ENCODE results near the gene AADAC.
"Not testable (repeated sequence)": the region's sequence is repeated elsewhere in the genome, so short reads cannot be mapped to it uniquely, and the experiment has no call there.

Gene AADAC

DNA sequence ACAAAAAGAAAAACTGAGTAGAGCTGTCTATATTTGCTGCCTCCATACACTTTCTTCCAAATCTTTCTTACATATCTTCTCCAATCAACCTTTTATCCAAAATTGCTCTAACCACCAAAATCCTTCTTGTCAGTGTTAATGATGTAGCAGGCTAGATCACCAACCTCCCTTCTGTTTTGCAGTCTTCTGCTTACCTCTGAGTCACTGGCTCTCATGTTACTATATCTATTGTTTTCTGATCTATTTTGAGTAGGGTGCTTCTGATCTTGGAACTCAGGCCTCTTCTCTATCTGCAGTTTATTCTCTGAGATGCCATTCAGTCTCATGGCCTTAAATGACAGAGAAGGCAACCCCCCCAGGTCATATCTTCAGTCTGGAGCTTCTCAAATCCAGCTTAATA is 26.3 kb upstream of the AADAC start:
- H3K4me1 ChIP-seq (ENCODE audit: insufficient read depth, low read length) = no peaks in the 10 kb centered on the region
- no peaks in the 10 kb centered on the region for H3K36me3 ChIP-seq (ENCODE audit: insufficient read depth, low read length)
- no peaks in the 10 kb centered on the region for H3K27me3 ChIP-seq (ENCODE audit: insufficient read depth, low read length)
- H3K9me3 ChIP-seq (ENCODE audit: low read length) = no peaks in the 10 kb centered on the region
- no peak overlapping the region for H2AFZ ChIP-seq (ENCODE audit: low read depth, low read length)
- H3K4me3 ChIP-seq (ENCODE audit: low read length) = no peak overlapping the region

DNA sequence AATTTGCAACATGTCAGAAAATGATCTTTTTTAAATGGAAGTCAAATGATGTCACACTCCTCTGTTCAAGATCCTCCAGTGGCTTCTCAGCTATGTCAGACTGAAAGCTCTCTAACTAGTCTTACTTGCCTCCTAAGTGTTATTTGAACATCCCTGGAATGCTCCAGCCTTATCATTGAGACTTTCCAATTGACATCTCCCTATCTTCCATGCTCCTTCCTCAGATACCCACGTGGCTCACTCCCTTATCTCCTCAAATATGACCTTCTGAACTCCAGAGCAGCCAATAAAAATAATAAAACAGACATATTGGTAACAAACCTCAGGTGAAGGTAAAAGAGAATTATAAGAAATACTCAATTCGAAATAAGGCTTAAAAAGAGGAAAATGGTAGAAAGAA is 25.5 kb upstream of the AADAC start:
- Histone ChIP-seq H3K4me1 (ENCODE audit: insufficient read depth, low read length) (no peaks in the 10 kb centered on the region), H3K4me3 (ENCODE audit: low read length) (no peak overlapping the region), H3K27me3 (ENCODE audit: insufficient read depth, low read length) (no peaks in the 10 kb centered on the region), H3K36me3 (ENCODE audit: insufficient read depth, low read length) (no peaks in the 10 kb centered on the region), H3K9me3 (ENCODE audit: low read length) (no peaks in the 10 kb centered on the region), H2AFZ (ENCODE audit: low read depth, low read length) (no peak overlapping the region)

DNA sequence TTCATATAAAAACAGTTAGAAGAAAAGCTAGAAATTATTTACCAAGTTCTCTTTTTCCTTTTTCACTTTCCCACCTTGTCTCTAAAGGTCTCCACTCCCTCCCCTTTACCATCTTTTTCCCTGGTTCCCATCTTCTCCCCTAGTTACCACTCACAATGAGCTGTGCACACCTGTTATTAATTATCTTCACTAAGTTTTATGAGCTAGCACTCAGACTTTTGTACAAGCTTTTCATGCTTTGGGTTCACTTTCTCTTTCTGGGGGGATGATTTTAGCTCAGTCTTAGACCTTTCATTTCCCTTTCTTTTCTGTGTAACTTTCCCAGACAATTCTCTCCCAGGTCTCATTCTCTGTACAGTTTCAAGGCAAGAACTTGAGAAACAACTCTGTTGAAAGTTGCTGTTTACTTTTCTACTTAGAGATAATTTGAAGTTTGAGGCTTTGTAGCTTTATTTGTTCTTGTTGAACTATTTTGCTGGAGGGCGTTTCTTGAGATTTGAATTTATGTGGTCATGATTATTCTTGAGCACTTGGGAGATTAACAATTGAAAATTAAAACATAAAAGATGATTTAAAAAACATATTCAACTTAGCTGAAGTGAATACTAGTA is 24.0 kb upstream of the AADAC start:
- Histone ChIP-seq H3K4me1 (ENCODE audit: insufficient read depth, low read length) (no peaks in the 10 kb centered on the region), H2AFZ (ENCODE audit: low read depth, low read length) (no peak overlapping the region), H3K9me3 (ENCODE audit: low read length) (no peaks in the 10 kb centered on the region), H3K36me3 (ENCODE audit: insufficient read depth, low read length) (no peaks in the 10 kb centered on the region), H3K27me3 (ENCODE audit: insufficient read depth, low read length) (no peaks in the 10 kb centered on the region), H3K4me3 (ENCODE audit: low read length) (no peak overlapping the region)

DNA sequence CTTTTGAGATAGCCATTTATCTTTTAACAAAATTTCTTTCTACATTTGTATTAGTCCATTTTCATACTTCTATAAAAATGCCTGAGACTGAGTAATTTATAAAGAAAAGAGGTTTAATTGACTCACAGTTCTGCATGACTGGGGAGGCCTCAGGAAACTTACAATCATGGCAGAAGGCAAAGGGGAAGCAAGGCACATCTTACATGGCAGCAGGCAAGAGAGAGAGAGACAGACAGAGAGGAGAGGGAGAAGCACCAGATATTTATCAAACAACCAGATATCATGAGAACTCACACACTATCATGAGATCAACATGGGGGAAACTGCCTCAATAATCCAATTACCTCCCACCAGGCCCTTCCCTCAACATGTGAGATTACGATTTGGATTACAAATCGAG is 23.2 kb upstream of the AADAC start:
- H3K4me3 ChIP-seq (ENCODE audit: low read length) = not testable (repeated sequence)

DNA sequence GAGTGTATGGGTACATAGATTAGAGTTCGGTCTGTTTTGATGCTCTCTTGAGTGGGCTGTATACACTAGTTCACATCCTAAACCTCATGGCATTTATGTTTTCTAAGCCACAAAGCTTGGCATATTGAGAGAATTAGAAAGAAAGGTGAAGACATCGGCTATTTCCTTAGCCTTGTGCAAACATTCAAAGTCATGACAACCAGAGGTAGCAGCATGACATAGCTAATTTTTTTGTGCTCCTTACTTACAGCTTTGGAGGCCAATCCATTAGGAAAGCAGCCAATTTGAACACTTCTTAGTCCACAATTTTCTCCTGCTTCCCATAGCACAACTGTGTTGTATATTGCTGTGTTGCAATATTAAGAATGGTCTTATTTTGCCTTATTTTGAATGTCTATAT is 21.5 kb upstream of the AADAC start:
- Histone ChIP-seq H2AFZ (ENCODE audit: low read depth, low read length) (no peak overlapping the region), H3K27me3 (ENCODE audit: insufficient read depth, low read length) (no peaks in the 10 kb centered on the region), H3K4me3 (ENCODE audit: low read length) (no peak overlapping the region), H3K36me3 (ENCODE audit: insufficient read depth, low read length) (no peaks in the 10 kb centered on the region), H3K9me3 (ENCODE audit: low read length) (no peaks in the 10 kb centered on the region), H3K4me1 (ENCODE audit: insufficient read depth, low read length) (no peaks in the 10 kb centered on the region)

More for the DNA sequence above, 23.2 kb upstream of the AADAC start:
- H3K27me3 ChIP-seq (ENCODE audit: insufficient read depth, low read length); H3K9me3 ChIP-seq (ENCODE audit: low read length); H2AFZ ChIP-seq (ENCODE audit: low read depth, low read length); H3K36me3 ChIP-seq (ENCODE audit: insufficient read depth, low read length); H3K4me1 ChIP-seq (ENCODE audit: insufficient read depth, low read length): not testable (repeated sequence)

DNA sequence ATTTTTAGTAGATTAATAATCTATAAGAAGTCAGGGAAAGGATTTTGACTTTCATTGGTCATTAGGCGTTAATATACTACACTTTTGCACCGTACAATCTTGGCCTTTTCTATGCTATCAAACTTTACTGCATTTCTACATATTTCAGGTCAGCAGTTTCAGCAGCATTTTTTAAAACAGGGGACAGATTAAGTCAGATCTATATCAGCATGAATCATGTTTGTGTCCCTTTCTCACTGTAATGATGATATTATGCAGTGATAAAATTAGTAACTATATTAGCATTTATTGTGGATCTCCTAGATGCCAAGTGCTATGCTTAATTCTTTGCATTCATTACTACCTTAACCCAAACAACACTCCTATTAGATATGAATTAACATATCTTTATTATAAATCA is 20.3 kb upstream of the AADAC start:
- no peak overlapping the region for H2AFZ ChIP-seq (ENCODE audit: low read depth, low read length)
- no peak overlapping the region for H3K4me3 ChIP-seq (ENCODE audit: low read length)
- H3K36me3 ChIP-seq (ENCODE audit: insufficient read depth, low read length) = no peaks in the 10 kb centered on the region
- H3K27me3 ChIP-seq (ENCODE audit: insufficient read depth, low read length) = no peaks in the 10 kb centered on the region
- H3K4me1 ChIP-seq (ENCODE audit: insufficient read depth, low read length) = no peaks in the 10 kb centered on the region
- H3K9me3 ChIP-seq (ENCODE audit: low read length) = no peaks in the 10 kb centered on the region

DNA sequence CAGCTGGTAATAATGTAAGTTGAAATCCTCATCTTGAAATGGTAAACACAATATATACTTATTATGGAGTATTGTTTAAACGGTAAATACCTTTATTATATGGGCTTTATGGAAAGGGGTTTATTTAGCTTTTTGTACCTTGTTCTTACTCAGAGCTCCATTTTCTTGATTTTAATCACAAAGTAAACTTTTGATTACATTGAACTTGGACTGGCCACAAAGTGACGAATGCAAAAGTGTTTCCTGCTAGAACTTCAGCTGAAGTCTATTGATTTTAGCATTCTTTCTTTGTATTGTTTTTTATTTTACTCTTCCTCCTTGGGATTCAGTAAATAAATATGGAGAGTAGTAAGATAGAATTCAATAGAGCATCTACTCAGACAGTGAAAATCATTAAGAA is 19.8 kb upstream of the AADAC start:
- Histone ChIP-seq H3K36me3 (ENCODE audit: insufficient read depth, low read length) (no peaks in the 10 kb centered on the region), H3K27me3 (ENCODE audit: insufficient read depth, low read length) (no peaks in the 10 kb centered on the region), H3K4me1 (ENCODE audit: insufficient read depth, low read length) (no peaks in the 10 kb centered on the region), H3K4me3 (ENCODE audit: low read length) (no peak overlapping the region), H2AFZ (ENCODE audit: low read depth, low read length) (no peak overlapping the region), H3K9me3 (ENCODE audit: low read length) (no peaks in the 10 kb centered on the region)

DNA sequence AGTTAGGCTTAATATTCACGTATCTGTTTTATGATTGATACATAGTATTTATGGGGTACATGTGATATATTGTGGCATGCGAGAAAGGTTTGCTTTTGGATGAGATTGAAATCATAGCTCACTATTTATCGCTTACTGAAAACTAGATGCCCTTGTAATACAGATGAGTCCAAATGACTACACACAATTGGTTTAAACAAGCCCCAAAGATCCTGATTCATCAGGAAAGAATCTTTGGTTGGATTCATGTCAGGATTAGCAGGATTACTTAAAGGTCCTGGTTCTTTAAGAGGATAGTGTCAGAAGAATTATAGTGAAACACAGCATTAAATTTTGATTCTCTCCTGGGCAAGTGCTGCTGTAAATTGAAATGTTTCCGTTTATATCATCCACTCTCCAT is 18.6 kb upstream of the AADAC start:
- no peaks in the 10 kb centered on the region for H3K4me1 ChIP-seq (ENCODE audit: insufficient read depth, low read length)
- no peak overlapping the region for H2AFZ ChIP-seq (ENCODE audit: low read depth, low read length)
- no peak overlapping the region for H3K4me3 ChIP-seq (ENCODE audit: low read length)
- no peaks in the 10 kb centered on the region for H3K9me3 ChIP-seq (ENCODE audit: low read length)
- H3K36me3 ChIP-seq (ENCODE audit: insufficient read depth, low read length) = no peaks in the 10 kb centered on the region
- no peaks in the 10 kb centered on the region for H3K27me3 ChIP-seq (ENCODE audit: insufficient read depth, low read length)

DNA sequence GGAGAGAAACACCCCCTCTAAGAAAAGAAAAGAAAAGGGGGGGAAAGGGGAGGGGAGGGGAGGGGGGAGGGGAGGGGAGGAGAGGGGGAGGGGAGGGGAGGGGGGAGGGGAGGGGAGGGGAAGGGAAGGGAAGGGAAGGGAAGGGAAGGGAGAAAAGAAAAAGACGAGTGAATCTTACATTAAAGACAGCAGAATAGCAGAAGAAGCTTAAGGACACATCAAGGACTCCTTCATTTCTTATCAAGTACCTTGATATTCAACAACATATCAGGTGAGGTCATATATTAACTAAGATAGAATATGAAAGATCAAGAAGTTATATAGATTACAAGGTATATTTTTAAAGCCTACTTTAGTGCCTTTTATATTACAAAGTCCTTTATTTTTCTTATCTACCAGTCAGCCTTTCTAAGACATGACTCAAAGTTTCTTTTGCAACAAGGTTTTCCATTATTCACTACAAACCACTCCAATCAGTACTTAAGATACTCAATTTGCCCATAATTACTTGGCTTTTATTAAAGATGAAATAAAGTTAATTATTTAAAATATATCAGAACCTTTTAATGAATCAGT is 17.7 kb upstream of the AADAC start:
- Histone ChIP-seq H3K4me1 (ENCODE audit: insufficient read depth, low read length) (no peaks in the 10 kb centered on the region), H2AFZ (ENCODE audit: low read depth, low read length) (no peak overlapping the region), H3K9me3 (ENCODE audit: low read length) (no peaks in the 10 kb centered on the region), H3K27me3 (ENCODE audit: insufficient read depth, low read length) (no peaks in the 10 kb centered on the region), H3K36me3 (ENCODE audit: insufficient read depth, low read length) (no peaks in the 10 kb centered on the region), H3K4me3 (ENCODE audit: low read length) (no peak overlapping the region)

DNA sequence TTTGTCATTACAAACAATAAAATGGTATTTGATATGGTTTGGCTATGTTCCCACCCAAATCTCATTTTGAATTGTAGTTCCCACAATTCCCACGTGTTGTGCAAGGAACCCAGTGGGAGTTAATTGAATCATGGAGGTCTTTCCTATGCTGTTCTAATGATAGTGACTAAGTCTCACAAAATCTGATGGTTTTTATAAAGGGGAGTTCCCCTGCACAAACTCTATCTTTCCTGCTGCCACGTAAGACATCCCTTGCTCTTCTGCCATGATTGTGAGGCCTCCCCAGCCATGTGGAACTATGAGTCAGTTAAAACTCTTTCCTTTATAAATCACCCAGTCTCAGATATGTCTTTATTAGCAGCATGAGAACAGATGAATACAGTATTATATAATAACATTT is 15.4 kb upstream of the AADAC start:
- Histone ChIP-seq H3K4me3 (ENCODE audit: low read length) (no peak overlapping the region), H3K27me3 (ENCODE audit: insufficient read depth, low read length) (no peaks in the 10 kb centered on the region), H3K4me1 (ENCODE audit: insufficient read depth, low read length) (no peaks in the 10 kb centered on the region), H2AFZ (ENCODE audit: low read depth, low read length) (no peak overlapping the region), H3K9me3 (ENCODE audit: low read length) (no peaks in the 10 kb centered on the region), H3K36me3 (ENCODE audit: insufficient read depth, low read length) (no peaks in the 10 kb centered on the region)

DNA sequence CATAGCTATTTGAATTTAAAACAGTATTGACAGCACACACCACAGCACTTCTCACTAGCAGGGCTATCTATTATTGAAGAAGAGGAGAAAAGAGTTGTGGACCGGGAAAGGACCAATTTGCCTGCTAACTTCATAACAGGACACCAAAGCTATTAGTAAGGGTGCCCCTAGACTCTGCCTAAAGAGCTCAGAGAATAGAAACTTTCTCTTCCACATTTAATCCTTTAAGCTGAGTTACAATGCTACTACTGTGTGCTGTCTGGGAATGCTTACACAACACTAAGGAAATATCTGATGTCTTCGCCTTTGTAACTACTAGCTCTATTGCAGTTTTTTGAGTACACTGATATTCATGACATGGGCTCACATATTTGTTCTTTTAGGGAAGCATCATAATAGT is 13.5 kb upstream of the AADAC start:
- no peak overlapping the region for H3K4me3 ChIP-seq (ENCODE audit: low read length)
- no peaks in the 10 kb centered on the region for H3K4me1 ChIP-seq (ENCODE audit: insufficient read depth, low read length)

DNA sequence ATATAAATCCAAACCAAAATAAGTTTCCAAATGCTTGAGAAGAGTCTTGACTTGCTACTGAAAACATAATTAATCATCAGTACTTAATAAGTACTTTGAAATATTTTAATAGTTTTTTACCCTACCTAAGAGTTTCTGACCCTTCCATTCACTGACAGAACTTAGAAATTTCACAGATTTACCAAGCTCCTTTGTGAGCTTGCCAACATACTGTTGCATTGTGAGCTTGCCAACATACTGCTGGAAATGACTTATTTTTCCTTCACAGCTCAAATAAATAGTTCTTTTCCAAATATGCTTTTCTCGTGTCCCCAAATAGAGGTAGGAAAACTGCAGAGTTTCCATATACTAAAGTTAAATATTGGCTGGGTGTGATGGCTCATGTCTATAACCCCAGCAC is 9.6 kb upstream of the AADAC start:
- Histone ChIP-seq H3K27me3 (ENCODE audit: insufficient read depth, low read length) (no peaks in the 10 kb centered on the region), H2AFZ (ENCODE audit: low read depth, low read length) (no peak overlapping the region), H3K36me3 (ENCODE audit: insufficient read depth, low read length) (no peaks in the 10 kb centered on the region), H3K9me3 (ENCODE audit: low read length) (peaks cover 2% of the 10 kb centered on the region), H3K4me3 (ENCODE audit: low read length) (no peak overlapping the region), H3K4me1 (ENCODE audit: insufficient read depth, low read length) (peaks cover 2% of the 10 kb centered on the region)

More for the DNA sequence above, 13.5 kb upstream of the AADAC start:
- H3K36me3 ChIP-seq (ENCODE audit: insufficient read depth, low read length) = no peaks in the 10 kb centered on the region
- H3K27me3 ChIP-seq (ENCODE audit: insufficient read depth, low read length) = no peaks in the 10 kb centered on the region
- no peaks in the 10 kb centered on the region for H3K9me3 ChIP-seq (ENCODE audit: low read length)
- H2AFZ ChIP-seq (ENCODE audit: low read depth, low read length) = no peak overlapping the region

DNA sequence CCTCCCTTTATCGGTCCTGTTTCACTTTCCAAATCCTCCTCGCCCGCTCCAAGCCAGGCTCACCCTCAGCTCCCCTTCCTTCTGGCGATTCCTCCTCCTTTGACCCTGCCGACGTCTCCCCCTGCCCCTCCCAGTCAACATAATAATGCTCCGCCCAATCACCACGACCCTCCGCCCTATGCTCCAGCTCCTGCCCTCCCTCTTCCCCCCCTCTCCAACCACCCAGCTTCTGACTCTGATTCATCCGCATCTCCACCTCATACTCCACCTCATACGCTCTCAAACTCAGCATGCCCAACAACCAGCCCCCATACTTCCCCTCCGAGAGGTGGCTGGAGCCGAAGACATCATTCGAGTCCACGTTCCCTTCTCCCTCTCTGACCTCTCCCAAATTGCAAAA is 7.1 kb upstream of the AADAC start:
- Histone ChIP-seq H2AFZ (ENCODE audit: low read depth, low read length) (no peak overlapping the region), H3K9me3 (ENCODE audit: low read length) (peaks cover 2% of the 10 kb centered on the region), H3K36me3 (ENCODE audit: insufficient read depth, low read length) (no peaks in the 10 kb centered on the region), H3K4me1 (ENCODE audit: insufficient read depth, low read length) (peaks cover 2% of the 10 kb centered on the region), H3K4me3 (ENCODE audit: low read length) (no peak overlapping the region), H3K27me3 (ENCODE audit: insufficient read depth, low read length) (no peaks in the 10 kb centered on the region)

DNA sequence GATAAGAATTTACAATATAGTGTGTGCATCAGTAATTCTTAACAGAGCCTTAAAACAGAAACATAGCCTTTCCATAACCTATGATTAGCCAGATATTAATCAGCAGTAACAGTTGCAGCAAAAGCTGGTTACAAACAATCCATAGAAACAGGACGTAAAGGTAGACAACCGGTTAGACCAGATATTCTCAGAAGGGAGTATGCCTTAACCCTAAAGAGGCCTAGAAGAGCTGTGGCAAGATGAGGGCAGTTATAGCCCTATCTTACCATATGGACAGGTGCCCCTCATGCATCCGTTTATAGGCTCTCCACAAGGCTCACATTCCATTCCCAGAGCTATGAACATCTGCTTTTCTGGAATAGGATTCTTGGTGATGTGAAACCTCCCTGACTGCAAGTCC is 5.0 kb upstream of the AADAC start:
- H3K9me3 ChIP-seq (ENCODE audit: low read length); H3K4me3 ChIP-seq (ENCODE audit: low read length); H3K4me1 ChIP-seq (ENCODE audit: insufficient read depth, low read length); H2AFZ ChIP-seq (ENCODE audit: low read depth, low read length); H3K36me3 ChIP-seq (ENCODE audit: insufficient read depth, low read length); H3K27me3 ChIP-seq (ENCODE audit: insufficient read depth, low read length): not testable (repeated sequence)
